SIG-M5 (cell line): ENCODE results near the gene HAUS7.
A peak's percentile ranks its signal among the peaks of the same experiment; 100 is the strongest.

Experiments
- DNase-seq: peaks from one replicate; lab custom pipeline; 2025; lab: John Stamatoyannopoulos, UW

Gene HAUS7

GRCh38 chrX:153470411-153471363, at the start of gene HAUS7:
Gene HAUS7 (minus strand): TSS chrX:153470576. CDS start chrX:153470557, 19 bp downstream.
- peak; percentile 5 for DNase-seq

DNA sequence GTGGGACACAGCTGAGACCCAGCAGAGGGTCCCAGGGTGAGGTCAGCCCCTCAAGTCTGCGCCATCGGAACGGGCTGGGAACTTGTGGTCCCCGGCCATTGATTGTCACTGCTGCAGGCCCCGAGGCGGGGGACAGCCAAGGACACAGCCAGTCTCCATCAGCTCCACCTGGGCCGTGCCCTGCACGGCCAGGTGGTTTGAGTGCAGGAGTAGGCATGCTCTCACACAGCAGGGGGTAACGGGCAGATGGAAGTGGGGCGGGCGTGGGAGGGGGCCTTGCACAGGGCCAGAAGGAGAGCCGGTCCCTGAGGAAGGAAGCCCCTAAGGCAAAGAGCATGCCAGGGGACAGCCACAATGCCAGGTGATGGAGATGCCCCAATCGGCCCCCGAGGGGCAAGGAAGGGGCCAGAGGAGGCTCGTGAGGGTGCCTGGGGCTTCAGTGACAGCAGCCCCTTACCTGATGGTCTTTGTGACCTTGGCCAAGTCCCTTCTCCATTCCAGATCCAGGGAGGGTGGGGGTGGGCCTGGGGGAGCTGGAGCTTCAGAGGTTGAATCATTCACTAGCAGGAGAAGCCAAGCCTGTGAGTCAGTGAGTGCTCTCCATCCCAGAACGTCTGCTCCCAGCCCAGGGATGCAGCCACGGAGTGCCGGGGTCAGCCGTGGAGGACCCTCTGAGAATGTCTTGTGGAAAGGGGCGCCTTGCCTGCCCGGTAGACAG, 49.4 kb upstream of the HAUS7 start:
- DNase-seq, result no peak

- no peak for DNase-seq
Observed at GRCh38 chrX:153517946-153518834, 47.8 kb upstream of the HAUS7 start.

- no peak for DNase-seq
Observed at GRCh38 chrX:153517423-153517822, 47.0 kb upstream of the HAUS7 start, which contains the start of gene ATP2B3. Gene ATP2B3 (plus strand): TSS chrX:153517642. CDS start chrX:153536248, 18,606 bp downstream.

- no peak for DNase-seq
Observed at GRCh38 chrX:153516073-153516472, 45.7 kb upstream of the HAUS7 start.

GRCh38 chrX:153515435-153515834, 45.1 kb upstream of the HAUS7 start:
- DNase-seq, result no peak

GRCh38 chrX:153514259-153514658, 43.9 kb upstream of the HAUS7 start:
- no peak for DNase-seq

DNA sequence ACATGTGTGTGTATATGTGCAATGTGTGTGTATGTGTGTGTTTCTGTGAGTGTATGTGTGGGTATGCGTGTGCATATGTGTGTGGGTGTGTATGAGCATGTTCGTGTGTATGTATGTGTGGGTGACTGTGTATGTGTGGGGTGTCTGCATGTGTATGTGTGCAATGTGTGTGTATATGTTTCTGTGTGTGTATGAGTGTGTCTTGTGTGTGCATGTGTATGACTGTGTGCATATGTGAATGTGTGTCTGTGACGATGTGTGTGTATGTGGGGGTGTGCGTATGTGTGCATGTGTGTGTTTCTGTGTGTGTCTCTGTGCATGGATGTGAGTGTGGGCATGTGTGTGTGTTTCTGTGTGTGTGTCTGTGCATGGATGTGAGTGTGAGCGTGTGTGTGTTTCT, 42.9 kb upstream of the HAUS7 start:
- no peak for DNase-seq

- no peak for DNase-seq
Observed at GRCh38 chrX:153512501-153512893, 42.1 kb upstream of the HAUS7 start.

DNA sequence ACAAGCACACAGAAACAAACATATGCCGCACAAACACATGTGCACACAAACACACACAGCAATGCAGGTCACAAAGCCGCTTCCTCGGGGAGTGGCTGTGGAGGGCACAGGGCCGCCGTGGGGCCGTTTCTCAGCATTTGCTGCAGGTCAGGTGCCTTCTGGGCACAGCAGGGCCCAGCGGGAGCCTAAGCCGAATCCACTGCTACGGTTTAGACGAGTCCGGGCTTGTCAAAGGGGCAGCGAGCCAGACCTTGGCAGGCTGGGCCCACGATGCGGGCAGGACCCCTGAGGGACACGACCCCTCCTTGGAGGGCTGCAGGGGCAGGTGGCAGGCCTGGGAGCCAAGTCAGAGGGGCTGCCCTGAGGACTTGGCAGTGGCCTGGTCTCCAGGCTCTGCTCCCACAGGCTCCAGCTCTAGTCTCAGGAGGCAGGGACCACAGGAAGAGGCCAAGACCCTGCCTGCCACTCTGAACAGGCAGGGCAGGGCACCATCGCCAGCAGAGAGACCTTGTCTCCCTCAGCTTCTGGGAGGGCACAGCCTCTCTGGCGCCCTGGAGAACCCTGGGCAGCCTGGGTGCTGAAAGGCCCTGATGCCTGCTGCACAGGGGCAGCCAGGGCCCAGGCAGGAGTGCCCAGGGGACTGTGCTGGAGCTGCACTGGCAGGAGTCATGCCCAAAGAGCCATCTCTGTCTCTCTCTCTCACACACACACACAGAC, 41.6 kb upstream of the HAUS7 start:
- no peak for DNase-seq

- DNase-seq, result no peak
Observed at GRCh38 chrX:153510383-153510782, 40.0 kb upstream of the HAUS7 start.

GRCh38 chrX:153509592-153509991, 39.2 kb upstream of the HAUS7 start:
- no peak for DNase-seq

- DNase-seq, result no peak
Observed at GRCh38 chrX:153507484-153508178, 37.3 kb upstream of the HAUS7 start.

DNA sequence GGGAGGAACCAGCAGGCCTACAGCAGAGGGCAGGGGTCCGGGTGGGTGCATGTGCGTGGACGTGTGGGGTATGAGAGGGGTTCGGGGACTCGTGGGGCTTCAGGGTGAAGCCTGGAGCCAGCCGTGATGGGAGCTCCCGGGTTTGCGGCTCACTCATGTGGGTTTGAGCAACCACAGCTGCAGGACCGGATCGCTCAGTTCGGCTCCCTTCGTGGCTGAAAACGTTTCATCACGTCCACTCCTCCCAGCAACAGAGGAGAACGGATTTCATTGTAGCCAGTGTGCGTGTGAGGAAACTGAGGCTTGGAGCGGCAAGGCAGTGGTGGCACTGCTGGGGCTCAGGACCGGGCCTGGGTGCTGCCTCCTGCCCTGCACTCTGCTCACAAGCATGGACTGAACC, 35.0 kb upstream of the HAUS7 start:
- DNase-seq, result no peak

GRCh38 chrX:153504445-153505016, 34.2 kb upstream of the HAUS7 start:
- DNase-seq, result no peak

DNA sequence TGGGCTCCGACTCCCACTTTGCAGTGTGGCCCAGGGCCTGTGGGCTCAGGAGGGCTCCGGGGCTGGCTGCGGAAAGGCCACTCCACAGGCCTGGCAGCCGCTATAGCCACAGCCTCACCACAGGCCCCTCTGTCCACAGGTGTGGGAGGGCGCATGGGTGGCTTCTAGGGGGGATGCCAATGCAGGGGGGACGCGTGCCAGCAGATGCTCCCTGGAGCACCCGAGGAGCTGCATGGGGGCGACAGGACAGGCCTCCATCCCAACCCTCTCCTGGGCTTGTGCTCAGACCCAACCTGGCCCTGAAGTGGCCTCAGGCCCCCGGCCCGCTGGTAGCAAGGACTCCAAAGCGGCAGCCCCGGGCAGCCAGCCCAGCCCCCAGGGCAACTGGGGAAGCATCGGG, 32.4 kb upstream of the HAUS7 start:
- DNase-seq, result no peak

- DNase-seq, result no peak
Observed at GRCh38 chrX:153502131-153502530, 31.8 kb upstream of the HAUS7 start.

DNA sequence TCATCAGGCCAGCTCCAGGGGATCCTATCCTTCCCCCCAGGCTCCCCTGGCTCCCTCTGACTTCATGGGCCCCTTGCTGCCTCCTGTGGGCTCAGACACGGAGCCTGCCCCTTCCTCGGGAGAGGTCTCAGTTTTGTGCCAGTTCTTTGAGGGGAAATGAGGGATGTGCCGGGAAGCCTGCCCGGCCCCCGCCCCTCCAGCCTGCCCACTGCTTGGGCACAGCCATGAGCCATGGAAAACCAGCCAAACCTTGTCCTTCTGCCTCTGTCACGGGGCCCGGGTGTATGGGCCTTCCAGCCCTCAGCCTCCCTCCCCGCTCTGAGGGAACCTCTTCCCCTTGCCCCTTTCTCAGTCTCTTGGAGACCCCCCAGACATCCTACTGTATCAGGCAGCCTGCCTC, 31.2 kb upstream of the HAUS7 start:
- no peak for DNase-seq

DNA sequence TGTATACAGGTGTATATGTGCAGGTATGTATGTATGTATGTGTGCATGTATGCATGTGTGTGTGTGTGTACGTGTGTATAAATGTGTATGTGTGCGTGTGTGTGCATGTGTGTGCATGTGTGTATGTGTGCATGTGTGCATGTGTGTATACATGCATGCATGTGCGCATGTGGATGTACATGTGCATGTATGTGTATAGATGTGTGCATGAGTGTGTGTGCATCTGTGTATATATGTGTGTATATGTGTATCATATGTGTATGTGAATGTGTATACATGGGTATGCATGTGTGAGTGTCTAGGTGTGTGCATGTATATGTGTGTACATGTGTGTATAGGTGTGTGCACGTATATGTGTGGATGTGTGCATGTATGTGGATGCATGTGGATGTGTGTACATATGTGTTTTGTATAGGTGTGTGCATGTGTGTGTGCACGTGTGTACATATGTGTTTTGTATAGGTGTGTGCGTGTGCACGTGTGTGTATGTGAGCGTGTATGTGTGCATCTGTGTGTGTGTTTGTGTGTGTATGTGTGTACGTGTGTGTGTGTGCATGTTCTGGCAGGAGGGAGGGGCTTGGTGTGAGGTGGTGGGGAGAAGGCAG, 30.4 kb upstream of the HAUS7 start:
- no peak for DNase-seq

DNA sequence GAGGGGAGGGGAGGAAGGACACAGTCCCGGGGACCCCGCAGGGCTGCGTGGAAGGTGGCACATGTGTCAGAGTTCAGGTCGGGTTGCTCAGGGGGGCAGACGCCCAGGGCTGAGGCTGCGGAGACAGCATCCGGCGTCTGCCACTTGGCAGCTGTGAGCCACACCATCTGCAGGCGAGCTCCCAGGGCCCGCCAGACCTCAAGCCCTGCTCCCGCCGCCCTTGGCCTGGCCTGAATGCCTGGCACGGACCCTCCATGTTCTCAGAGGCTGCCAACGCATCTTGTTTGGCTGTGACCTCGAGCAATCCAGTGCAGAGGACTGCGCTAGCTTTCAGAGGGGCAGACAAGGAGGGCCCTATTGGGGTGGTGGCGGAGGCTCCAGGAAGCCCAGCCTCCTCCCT, 29.5 kb upstream of the HAUS7 start:
- no peak for DNase-seq
